ENCODE results near the gene ZNF516.

Gene ZNF516

DNA sequence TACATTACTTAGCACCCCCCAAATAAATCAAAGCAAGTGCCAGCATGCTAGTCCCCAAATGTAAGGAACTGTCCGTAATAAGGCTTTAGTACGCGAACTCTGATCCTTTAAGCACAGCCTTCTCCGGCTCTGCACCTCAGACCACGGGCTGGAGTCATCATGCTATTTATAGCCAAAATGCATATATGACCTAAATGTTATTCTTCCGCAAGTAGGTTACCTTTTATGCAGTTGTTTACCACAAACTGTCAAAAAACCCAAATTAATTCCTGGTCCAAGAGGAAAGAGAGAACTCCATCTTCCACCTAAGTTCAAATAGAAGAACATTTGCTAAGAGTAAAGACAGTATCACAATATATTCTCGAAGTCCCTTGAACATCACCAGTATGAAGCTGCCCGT, 42.7 kb downstream of the ZNF516 start:
- peak; percentile 18 for DNase-seq
- Mint-ChIP-seq H3K36me3 (ENCODE audit: low read depth) (peaks cover 3% of the 10 kb centered on the region), H3K27me3 (peaks cover 7% of the 10 kb centered on the region), H3K9me3 (no peaks in the 10 kb centered on the region), H3K4me3 (peak overlapping the region; percentile 82), H3K4me1 (ENCODE audit: low read depth) (peaks cover 76% of the 10 kb centered on the region), H3K27ac (no peak overlapping the region)

DNA sequence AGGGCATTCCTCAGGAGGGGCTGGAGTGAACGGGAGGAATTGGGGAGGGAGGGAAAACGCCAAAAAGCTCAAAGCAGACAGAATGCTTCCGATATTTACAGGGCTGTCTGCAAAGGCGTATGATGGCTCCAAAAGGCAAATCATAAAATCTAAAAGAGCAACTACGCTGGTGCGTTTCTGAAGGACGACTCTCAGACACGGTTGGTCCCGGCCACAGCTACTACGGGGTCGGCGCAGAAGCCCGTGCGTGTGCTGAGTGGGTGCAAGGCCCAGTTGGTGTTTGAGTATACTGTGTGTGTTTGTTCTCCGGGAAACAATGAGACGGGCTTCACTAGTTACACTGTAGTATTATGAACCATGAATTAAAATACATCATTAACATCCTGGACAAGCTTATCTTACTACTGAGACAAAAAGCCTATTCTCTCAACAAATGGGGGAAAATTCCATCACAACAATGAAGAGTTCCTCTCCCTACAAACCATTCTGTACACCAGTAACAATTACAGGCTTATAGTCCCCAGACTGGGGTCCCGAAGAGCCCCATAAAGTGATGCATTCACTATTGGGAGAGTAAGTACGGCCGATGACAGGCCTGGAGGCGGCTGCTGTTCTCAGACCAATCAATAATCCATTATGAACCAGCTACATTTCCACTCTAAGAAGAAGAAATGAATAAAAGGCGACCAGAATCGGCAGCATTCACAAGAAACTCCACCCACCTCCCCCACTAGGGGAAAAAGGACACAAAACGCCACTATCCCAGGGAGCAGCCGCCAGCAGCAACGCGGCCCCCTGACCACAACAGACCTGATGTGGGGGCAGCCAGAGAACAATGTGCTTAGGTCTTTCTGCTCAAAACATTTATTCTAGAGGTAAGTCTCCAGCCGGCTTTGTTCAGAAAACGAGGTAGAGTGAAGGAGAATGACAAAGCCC, 43.4 kb downstream of the ZNF516 start:
- Mint-ChIP-seq H3K9me3 (no peaks in the 10 kb centered on the region), H3K27me3 (peaks cover 7% of the 10 kb centered on the region), H3K36me3 (ENCODE audit: low read depth) (peaks cover 3% of the 10 kb centered on the region), H3K4me1 (ENCODE audit: low read depth) (peaks cover 70% of the 10 kb centered on the region), H3K4me3 (peak overlapping the region; percentile 82), H3K27ac (peak overlapping the region; percentile 86)
- peak; percentile 20 for DNase-seq

DNA sequence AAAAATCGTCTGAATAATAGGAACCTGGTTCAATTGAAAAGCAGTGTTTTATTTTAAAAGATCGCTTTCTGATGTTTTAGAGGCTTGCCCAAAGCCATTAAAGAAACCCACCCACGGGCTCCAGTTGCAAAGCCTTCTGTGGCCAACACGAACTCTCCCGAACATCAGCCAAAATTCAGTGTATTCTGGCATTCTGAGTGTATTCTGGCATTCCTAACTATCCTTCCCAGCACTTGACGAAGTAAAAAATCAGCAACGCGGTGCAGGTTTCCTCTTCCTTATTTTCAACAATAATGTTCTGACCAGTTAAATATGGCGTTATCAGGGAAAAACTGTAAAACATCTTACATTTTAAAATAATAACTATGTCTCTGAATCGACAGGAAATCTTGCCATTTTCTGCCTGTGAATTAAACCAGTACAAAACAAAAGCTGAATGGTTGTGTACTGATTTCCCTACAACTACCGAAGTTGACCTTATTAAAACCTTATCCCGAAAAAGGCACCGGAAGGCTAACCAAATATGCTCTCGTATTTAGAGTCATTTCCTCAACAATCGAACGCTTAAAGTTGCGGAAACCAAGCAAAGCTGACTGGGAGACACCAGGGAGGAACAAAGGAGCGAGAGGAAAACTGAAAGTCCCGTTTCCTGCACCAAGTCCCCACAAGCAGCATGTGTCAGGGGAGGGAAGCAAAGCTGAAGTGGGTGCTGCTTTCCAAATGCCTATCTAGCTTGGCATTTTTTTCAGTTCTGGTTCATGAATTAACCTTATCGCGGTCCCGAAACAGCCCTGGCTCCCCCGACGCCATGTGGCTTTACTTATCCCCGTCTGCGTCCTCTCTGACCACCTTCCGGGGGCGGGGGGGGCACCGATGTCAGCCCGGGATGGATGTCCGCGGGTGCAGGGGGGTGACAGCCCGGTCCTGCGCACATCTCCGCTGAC, 44.3 kb downstream of the ZNF516 start:
- Mint-ChIP-seq H3K36me3 (ENCODE audit: low read depth) (peaks cover 3% of the 10 kb centered on the region), H3K9me3 (no peaks in the 10 kb centered on the region), H3K4me1 (ENCODE audit: low read depth) (peaks cover 65% of the 10 kb centered on the region), H3K27ac (peak overlapping the region; percentile 86), H3K4me3 (peak overlapping the region; percentile 82), H3K27me3 (peaks cover 7% of the 10 kb centered on the region)
- DNase-seq, result peak; percentile 56

DNA sequence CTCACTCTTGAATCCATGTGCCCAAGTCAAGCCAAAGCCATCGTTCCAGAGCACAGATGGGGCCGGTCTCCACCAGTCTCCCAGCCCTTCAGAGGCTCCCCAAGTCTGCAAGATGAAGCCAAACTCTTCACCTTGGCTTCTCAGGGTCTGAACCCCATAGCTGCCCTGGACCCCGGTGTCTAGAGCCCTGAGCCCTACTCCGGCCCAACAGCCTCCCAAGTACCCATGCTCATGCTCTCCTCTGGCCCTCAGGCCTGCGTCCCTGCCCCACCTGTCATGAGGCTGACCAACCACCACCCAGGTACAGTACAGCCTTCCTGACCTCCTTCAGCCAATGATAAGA, 46.0 kb downstream of the ZNF516 start:
- no peaks in the 10 kb centered on the region for H3K9me3 Mint-ChIP-seq
- peak; percentile 14 for DNase-seq
- H3K27ac Mint-ChIP-seq, result peak overlapping the region; percentile 3
- H3K4me1 Mint-ChIP-seq (ENCODE audit: low read depth), result peaks cover 59% of the 10 kb centered on the region
- peaks cover 7% of the 10 kb centered on the region for H3K27me3 Mint-ChIP-seq
- H3K4me3 Mint-ChIP-seq, result no peak overlapping the region
- H3K36me3 Mint-ChIP-seq (ENCODE audit: low read depth), result peaks cover 3% of the 10 kb centered on the region

DNA sequence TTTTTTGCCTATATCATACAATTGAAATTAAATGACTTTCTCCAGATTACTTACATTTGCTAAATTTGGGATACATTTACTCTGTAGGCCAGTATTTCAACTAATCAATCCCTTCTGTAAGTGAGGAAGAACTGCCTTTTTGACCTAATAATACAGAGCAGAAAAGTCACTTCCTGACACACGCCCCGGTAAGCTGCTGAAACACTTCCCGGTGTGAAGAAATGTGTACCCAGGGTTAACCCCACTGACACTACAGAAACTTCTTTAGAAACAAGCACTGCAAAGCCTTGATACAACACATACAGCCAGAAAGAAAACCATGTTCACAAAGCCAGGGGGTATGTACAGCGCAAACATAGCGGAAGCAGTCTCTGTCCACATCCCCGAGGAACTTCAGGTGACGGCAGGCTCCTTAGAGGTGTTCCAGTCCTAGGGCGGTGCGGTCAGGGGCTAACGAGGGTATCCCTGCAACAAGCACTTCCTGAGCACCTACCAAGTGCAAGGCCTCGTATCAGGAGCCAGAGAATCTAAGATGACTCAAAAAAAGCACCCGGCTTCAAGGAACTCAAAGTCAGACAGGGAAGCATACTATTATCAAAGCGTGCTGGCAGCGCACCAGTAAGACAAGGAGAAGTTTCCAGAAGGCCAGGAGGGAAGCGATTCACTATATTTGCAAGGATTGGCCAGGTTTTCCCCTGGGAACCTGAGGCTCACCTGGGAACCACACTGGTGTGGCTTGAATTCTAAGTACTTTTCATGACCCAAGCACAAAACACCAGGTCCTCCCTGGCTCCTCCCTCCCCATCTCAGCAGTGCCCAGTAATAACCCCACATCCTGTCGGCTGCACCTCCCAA, 46.6 kb downstream of the ZNF516 start:
- H3K4me1 Mint-ChIP-seq (ENCODE audit: low read depth), result peaks cover 55% of the 10 kb centered on the region
- H3K4me3 Mint-ChIP-seq, result no peak overlapping the region
- H3K36me3 Mint-ChIP-seq (ENCODE audit: low read depth), result peaks cover 3% of the 10 kb centered on the region
- H3K27me3 Mint-ChIP-seq, result peaks cover 7% of the 10 kb centered on the region
- H3K27ac Mint-ChIP-seq, result no peak overlapping the region
- no peaks in the 10 kb centered on the region for H3K9me3 Mint-ChIP-seq
- peak; percentile 21 for DNase-seq

DNA sequence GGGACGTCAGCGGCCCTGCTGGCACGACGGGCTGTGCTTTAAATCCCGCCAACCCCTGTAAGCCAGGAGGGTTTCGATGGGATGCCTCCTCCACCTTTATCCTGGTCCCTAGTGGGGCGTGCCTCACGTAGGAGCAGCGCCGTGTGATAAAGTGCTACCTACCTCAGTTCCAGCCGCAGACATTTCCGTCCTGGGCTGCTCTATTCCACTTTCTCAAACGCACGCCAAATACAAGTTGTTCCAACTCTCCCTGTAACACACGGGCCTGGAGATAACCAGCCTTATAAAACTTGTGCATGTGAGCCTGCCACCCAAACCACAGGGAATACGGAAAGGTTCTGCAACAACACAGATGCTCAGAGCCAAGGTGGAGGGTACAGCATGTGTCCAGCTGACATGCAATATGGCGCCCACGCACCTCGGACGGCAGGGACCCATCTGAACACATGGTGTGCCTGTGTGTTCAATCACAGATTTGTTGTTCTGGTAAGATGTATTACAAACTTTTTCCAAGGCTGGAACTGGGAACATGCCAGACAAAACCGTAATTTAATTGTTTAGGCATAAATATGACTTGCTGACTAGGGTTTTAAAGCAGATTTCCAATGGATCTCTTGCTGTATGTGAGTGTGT, 47.7 kb downstream of the ZNF516 start:
- H3K27ac Mint-ChIP-seq, result no peak overlapping the region
- no peak overlapping the region for H3K4me3 Mint-ChIP-seq
- peaks cover 7% of the 10 kb centered on the region for H3K27me3 Mint-ChIP-seq
- H3K9me3 Mint-ChIP-seq, result no peaks in the 10 kb centered on the region
- peaks cover 5% of the 10 kb centered on the region for H3K36me3 Mint-ChIP-seq (ENCODE audit: low read depth)
- peaks cover 48% of the 10 kb centered on the region for H3K4me1 Mint-ChIP-seq (ENCODE audit: low read depth)
- DNase-seq, result peak; percentile 13

DNA sequence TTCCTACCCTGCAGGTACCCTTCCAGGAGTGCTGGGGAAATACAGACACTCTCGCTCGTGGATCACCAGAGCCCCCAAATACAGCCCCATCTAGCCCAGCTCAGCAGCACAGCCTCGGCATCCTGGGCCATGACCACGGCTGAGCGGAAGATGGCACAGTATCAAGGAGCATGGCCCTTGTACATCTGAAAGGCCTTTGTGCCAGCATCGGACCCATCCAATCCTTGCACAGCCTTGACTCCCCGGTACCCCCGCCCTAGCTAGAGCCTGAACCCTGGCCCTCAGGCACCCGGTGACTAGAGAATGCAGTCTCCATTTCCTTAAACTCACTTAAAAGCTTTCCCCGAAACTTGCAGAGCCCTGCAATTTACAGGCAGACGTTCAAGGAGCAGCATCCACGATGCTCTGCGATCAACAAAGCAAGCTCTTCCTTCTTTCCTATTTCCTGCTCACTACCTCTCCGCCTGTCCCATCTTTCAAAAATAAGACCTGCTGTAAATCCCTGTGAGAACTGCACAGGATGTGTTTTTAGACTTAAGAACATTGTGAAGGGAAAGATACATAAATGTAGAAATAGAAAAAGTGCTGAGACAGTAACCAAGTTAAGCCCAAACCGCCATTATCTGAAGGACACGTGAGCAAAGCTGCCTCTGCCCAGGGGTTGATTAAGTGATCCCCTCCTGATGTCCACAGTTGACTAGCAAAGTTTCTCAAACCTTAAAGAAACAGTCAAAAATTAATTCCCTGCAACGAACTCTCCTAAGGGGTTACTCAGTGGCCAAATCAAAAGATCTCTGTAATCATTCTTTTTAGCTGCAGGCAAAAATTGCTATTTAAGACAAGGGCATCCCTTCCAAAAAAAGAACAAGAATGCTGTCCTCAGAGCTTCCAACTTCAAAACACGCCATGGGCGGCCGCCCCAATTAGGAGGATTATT, 48.5 kb downstream of the ZNF516 start:
- Mint-ChIP-seq H3K27ac (no peak overlapping the region), H3K36me3 (ENCODE audit: low read depth) (peaks cover 5% of the 10 kb centered on the region), H3K9me3 (no peaks in the 10 kb centered on the region), H3K4me3 (no peak overlapping the region), H3K4me1 (ENCODE audit: low read depth) (peaks cover 40% of the 10 kb centered on the region), H3K27me3 (peaks cover 4% of the 10 kb centered on the region)
- DNase-seq, result no peak

DNA sequence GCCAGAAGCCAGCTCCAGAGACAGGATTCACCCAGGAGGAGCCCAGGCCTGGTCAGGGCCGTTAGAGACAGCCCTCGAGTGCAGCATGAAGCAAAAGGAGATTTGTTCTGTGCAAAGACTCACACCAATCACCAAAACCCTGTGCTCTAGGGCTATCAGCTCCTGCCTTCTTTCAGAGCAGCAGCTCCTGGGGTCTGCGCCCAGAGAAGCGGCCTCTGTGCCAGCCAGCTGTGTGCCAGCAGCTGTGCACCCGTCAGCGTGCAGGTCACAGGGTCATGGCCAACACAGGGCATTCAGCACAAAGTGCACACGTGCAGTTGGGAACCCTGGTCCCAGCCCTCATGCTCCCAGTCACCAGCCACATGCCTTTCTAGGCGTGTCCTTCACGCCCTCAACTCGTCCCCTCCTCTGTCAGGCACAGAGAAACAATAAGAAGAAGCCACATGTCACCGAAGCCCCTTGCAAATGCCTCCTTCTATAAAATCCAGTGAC, 49.3 kb downstream of the ZNF516 start:
- Mint-ChIP-seq H3K4me3 (no peak overlapping the region), H3K36me3 (ENCODE audit: low read depth) (peaks cover 7% of the 10 kb centered on the region), H3K27ac (no peak overlapping the region), H3K4me1 (ENCODE audit: low read depth) (peaks cover 36% of the 10 kb centered on the region), H3K27me3 (peaks cover 2% of the 10 kb centered on the region), H3K9me3 (no peaks in the 10 kb centered on the region)
- no peak for DNase-seq

DNA sequence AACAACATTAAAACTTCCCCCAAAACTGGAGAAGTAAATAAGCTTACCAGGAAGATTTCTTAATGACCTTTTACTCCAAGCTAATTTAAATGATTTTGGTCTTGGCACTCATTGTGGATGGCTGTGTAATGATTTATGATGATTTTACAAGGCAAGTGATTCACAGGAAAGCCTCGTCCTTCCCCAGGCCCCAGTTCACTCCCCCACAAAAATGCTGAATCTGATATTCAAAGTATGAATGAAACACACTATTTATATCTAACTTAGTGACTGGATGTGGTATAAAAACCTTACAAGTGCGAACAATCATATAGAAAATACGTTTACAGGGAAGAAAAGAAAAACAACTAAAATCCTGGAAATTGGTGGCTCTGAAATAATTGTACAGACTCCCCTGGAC, 49.8 kb downstream of the ZNF516 start:
- H3K4me3 Mint-ChIP-seq, result no peak overlapping the region

DNA sequence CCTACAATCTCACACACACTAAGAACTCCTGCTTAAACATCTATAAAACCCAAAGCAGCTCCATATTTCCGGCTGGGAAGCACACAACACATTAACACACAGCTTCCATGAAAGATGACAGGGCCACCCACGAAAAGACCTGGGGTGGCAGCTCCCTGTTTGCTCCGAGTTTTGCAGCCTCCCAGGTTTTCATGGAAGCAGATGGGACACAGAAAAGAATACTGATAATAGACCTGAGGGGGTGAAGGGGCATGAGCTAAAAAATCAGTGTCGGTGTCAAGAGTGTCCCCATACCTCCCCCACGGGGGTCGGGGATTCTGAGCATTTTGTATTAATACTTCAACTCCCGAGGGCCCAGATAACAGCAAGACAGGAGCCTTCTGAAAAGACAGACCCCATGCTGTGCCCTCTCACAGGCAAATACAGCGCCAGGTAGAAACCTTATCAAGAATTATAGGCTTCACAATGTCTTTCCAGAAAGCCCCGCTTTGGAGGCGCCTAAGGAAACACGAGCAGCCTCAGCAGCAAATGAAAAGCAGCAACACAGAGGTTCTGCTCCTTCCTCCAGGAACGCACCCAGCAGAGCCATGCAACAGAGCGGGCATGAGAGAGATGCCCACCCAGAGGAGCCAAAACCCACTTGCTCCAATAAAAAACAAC, 50.5 kb downstream of the ZNF516 start:
- H3K4me3 Mint-ChIP-seq, result no peak overlapping the region
- peak; percentile 16 for DNase-seq
- H3K36me3 Mint-ChIP-seq (ENCODE audit: low read depth), result peaks cover 9% of the 10 kb centered on the region
- no peaks in the 10 kb centered on the region for H3K27me3 Mint-ChIP-seq
- peaks cover 26% of the 10 kb centered on the region for H3K4me1 Mint-ChIP-seq (ENCODE audit: low read depth)
- no peaks in the 10 kb centered on the region for H3K9me3 Mint-ChIP-seq
- no peak overlapping the region for H3K27ac Mint-ChIP-seq

More for the DNA sequence above, 49.8 kb downstream of the ZNF516 start:
- no peak for DNase-seq
- peaks cover 31% of the 10 kb centered on the region for H3K4me1 Mint-ChIP-seq (ENCODE audit: low read depth)
- H3K27ac Mint-ChIP-seq, result peak overlapping the region; percentile 2
- peaks cover 9% of the 10 kb centered on the region for H3K36me3 Mint-ChIP-seq (ENCODE audit: low read depth)
- no peaks in the 10 kb centered on the region for H3K9me3 Mint-ChIP-seq
- H3K27me3 Mint-ChIP-seq, result peaks cover 2% of the 10 kb centered on the region

DNA sequence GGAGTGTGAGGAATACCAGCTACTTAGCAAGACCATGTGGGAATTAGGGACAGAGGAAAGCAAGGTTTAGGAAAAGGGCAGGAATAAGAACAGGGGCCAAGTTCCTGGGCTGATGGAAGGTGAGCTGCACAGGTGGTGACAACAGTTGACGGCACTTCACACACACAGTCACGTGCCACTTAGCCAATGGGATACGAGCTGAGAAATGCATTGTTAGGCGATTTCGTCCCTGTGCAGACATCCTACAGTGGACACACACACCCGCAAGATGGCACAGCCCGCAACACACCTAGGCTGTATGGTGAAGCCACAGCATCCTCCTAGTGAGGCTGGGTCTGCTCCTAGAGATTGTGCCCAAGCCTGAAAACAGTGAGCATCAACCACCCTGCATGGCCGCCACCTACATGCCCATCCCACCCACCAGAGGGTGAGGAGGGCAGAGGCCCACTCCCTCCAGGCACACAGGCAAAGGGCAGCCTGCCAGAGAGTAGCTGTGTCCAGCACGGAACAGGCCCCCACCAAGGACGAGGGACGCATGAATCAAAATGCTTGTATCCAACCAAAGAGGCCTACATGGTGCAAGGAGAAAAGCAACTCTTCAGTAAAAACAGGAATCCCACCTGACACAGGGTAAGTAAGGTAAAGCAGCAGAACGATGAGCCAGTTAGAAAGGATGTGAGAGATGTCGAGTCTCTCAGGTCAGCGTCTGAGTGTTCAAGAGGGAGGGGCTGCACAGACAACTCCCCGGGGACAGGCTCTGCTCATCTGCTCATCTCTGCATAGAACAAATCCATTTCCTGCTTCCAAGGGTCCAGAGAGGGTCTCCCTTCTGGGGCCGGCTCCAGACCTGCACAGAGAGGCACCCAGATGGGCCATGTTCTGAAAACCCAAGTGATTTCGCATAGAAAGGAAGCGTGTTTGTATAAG, 51.3 kb downstream of the ZNF516 start:
- H3K27ac Mint-ChIP-seq, result no peak overlapping the region
- peaks cover 9% of the 10 kb centered on the region for H3K36me3 Mint-ChIP-seq (ENCODE audit: low read depth)
- no peak for DNase-seq
- H3K4me3 Mint-ChIP-seq, result no peak overlapping the region
- H3K9me3 Mint-ChIP-seq, result no peaks in the 10 kb centered on the region
- H3K4me1 Mint-ChIP-seq (ENCODE audit: low read depth), result peaks cover 18% of the 10 kb centered on the region
- no peaks in the 10 kb centered on the region for H3K27me3 Mint-ChIP-seq

Data from activated T-cell treated with anti-CD3 and anti-CD28 coated beads, Interleukin-2, amount 50 U/mL, for 24 hours (primary cell).